Effector memory CD8-positive, alpha-beta T cell (primary cell): ENCODE results near the gene CHST12.

Experiments used
- ATAC-seq: fragments of 150-1000 bp; cut with Tn5 transposase; replicated peaks from 2 replicates; pipeline ENCODE4 v1.10.0; 2021; ENCODE audit warnings: mild to moderate bottlenecking, moderate library complexity
- DNase-seq, 3 experiments: peaks; one replicate each; pipeline ENCODE4 v3.0.0; 2021
- H3K27ac Mint-ChIP-seq, 2 donors: one replicate each; pipeline ENCODE4 v1.8.0; 2022; ENCODE audit warnings: mild to moderate bottlenecking in 2 of 2, mixed read lengths in 2 of 2, moderate library complexity in 2 of 2
- H3K27me3 Mint-ChIP-seq, 2 donors: one replicate each; pipeline ENCODE4 v1.8.0; 2022; ENCODE audit warnings: mixed read lengths in 2 of 2
- H3K36me3 Mint-ChIP-seq: one replicate; pipeline ENCODE4 v1.8.0; 2022; ENCODE audit warnings: mild to moderate bottlenecking, moderate library complexity, mixed read lengths; ENCODE audit not compliant: insufficient read depth
- H3K4me1 Mint-ChIP-seq, 2 donors: one replicate each; pipeline ENCODE4 v1.8.0; 2022; ENCODE audit warnings: low read depth in 2 of 2, mixed read lengths in 2 of 2
- H3K4me3 Mint-ChIP-seq, 2 donors: one replicate each; pipeline ENCODE4 v1.8.0; 2022; ENCODE audit warnings: mild to moderate bottlenecking in 2 of 2, mixed read lengths in 2 of 2, moderate library complexity in 2 of 2
- H3K9me3 Mint-ChIP-seq, 2 donors: one replicate each; pipeline ENCODE4 v1.8.0; 2022; ENCODE audit warnings: mixed read lengths in 2 of 2

The CHST12 gene

GRCh38 chr7:2495418-2496299 lies 92.2 kb downstream of the CHST12 start:
- Mint-ChIP-seq H3K27me3 (peaks cover 12 to 34% of the 10 kb centered on the region in 2 donors), H3K27ac (no peak overlapping the region)

GRCh38 chr7:2496375-2496774 lies 93.0 kb downstream of the CHST12 start:
- no peak for DNase-seq
- Mint-ChIP-seq H3K36me3 (peaks cover 12% of the 10 kb centered on the region), H3K9me3 (peaks cover 7 to 11% of the 10 kb centered on the region in 2 donors), H3K4me3 (no peak overlapping the region), H3K27me3 (peaks cover 12 to 34% of the 10 kb centered on the region in 2 donors), H3K4me1 (peaks cover 0 to 3% of the 10 kb centered on the region in 2 donors), H3K27ac (no peak overlapping the region)
- ATAC-seq, result no peak

More at GRCh38 chr7:2495418-2496299, 92.2 kb downstream of the CHST12 start:
- H3K4me1 Mint-ChIP-seq, result peaks cover 0 to 3% of the 10 kb centered on the region in 2 donors
- peaks cover 8 to 13% of the 10 kb centered on the region in 2 donors for H3K9me3 Mint-ChIP-seq
- ATAC-seq (no peak), DNase-seq (no peak)
- H3K36me3 Mint-ChIP-seq, result peaks cover 9% of the 10 kb centered on the region
- no peak overlapping the region for H3K4me3 Mint-ChIP-seq

GRCh38 chr7:2497065-2497464 lies 93.7 kb downstream of the CHST12 start:
- Mint-ChIP-seq H3K4me1 (peaks cover 0 to 3% of the 10 kb centered on the region in 2 donors), H3K9me3 (peaks cover 1 to 4% of the 10 kb centered on the region in 2 donors), H3K36me3 (peaks cover 10% of the 10 kb centered on the region), H3K4me3 (no peak overlapping the region), H3K27ac (peak overlapping the region in 1 of 2 donors; percentile 29), H3K27me3 (peaks cover 12 to 34% of the 10 kb centered on the region in 2 donors)
- ATAC-seq (no peak), DNase-seq (no peak)

- Mint-ChIP-seq H3K27me3 (peaks cover 12 to 34% of the 10 kb centered on the region in 2 donors), H3K9me3 (no peaks in the 10 kb centered on the region), H3K27ac (peak overlapping the region in 1 of 2 donors; percentile 41), H3K36me3 (peaks cover 9% of the 10 kb centered on the region), H3K4me3 (no peak overlapping the region), H3K4me1 (peaks cover 0 to 3% of the 10 kb centered on the region in 2 donors)
- ATAC-seq (no peak), DNase-seq (no peak)
These were observed 94.3 kb downstream of the CHST12 start for GRCh38 chr7:2497500-2498336.
